Measurements from ENCODE around the gene RHBDF2.

The RHBDF2 gene

GRCh38 chr17:76452660-76453430 is 48.4 kb downstream of the RHBDF2 start, which contains the start of gene UBE2O:
TSS of gene UBE2O (minus strand) at chr17:76453152. CDS start at chr17:76453141, 11 bp downstream.
- DNase-seq: peak; percentile 83

DNA sequence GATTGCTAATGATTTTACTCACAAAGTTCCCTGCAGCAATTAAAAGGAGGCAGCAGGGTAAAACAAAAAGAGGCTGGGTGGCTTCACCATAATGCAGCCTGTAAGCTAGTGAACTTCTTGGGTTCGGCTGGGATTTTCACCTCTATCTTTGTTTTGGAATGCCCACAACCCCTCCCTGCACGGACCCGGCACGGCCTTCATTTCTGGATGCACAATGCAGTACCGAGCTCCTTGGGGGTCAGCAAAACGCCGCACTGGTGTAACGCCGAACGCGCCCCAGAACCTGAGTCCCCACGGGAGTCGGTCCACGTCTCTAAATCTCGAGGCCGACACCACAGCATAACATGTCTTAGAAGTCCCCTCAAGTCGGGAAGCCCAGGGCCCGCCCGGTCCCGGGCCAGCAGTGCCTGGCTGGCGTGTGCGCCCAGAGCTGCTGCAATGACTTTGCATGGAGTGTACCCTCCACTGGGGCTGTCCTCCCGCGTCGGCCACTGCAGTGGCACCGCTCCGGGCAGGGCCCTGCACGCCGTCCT is 49.0 kb downstream of the RHBDF2 start:
- peak; percentile 9 for DNase-seq

- no peak for DNase-seq
These were observed 49.7 kb downstream of the RHBDF2 start for GRCh38 chr17:76451506-76451905.

GRCh38 chr17:76449126-76449525 is 52.1 kb downstream of the RHBDF2 start:
- no peak for DNase-seq

DNA sequence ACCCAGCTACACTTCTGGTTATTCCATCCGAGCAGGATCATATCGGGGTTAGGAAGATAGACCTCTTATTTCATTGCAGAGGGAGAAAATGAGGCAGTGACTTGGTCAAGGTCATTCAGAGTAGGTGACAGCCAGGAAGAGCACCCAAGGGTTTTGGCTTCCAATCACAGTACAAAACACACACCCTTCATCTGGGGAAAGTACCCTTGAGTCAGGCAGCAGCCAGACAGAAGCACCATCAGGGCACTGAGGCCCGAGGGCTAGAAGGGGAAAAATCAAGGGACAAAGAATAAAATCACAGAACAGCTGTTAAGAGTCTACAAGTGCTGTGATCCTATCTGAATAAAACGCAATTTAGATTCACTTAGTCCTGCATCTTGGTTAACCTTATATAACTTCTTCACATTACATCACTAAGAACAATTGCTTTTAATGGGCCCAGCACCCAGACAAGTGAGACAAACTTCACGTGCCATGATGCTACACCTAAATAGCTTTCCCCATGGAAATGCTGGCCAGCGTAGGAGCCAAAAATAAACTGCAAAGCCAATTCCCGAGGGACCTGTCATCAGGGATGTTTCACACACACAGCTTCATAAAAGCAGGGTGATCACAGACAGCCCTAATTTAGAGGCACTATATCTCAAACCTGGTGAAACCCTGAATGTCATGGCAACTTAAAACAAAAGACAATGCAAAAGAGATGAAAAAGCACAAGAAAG is 53.1 kb downstream of the RHBDF2 start:
- no peak for DNase-seq

- DNase-seq: no peak
These were observed 54.6 kb downstream of the RHBDF2 start for GRCh38 chr17:76446449-76447231.

DNA sequence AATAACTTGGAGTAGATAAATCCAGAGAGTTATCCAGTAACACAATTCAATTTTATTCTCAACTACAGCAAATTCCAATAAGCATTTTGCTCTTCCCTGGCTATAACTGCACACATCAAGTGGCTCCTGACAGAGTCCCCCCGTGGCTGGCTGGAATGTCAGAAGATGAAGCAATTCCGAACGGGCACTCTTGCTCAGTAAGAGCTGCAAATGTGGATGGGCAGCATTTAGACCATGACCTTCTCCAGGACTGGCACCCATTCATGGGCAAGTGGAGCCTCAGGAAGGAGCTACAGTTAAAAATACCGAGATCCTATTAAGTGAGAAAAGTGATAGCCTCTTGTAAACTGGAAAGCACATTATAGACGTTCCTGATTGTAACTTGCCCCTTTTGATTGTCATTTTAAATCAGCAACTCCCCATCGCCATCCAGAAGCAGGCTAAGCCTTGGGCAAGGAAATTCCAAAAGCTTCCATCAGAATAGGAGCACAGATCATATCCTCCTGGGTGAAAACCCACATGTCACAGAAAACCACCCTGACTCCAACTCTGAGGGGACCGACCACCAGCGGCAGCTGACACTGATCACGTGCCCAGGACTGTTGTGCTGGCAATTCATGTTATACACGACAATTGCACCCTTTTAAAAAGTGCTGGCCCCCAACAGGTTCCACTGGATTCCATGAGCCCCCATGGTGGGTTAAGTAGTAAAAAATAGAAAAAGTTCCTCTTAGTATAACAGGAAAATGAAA is 55.4 kb downstream of the RHBDF2 start:
- DNase-seq: no peak

GRCh38 chr17:76444518-76445311 is 56.5 kb downstream of the RHBDF2 start:
- DNase-seq: no peak

DNA sequence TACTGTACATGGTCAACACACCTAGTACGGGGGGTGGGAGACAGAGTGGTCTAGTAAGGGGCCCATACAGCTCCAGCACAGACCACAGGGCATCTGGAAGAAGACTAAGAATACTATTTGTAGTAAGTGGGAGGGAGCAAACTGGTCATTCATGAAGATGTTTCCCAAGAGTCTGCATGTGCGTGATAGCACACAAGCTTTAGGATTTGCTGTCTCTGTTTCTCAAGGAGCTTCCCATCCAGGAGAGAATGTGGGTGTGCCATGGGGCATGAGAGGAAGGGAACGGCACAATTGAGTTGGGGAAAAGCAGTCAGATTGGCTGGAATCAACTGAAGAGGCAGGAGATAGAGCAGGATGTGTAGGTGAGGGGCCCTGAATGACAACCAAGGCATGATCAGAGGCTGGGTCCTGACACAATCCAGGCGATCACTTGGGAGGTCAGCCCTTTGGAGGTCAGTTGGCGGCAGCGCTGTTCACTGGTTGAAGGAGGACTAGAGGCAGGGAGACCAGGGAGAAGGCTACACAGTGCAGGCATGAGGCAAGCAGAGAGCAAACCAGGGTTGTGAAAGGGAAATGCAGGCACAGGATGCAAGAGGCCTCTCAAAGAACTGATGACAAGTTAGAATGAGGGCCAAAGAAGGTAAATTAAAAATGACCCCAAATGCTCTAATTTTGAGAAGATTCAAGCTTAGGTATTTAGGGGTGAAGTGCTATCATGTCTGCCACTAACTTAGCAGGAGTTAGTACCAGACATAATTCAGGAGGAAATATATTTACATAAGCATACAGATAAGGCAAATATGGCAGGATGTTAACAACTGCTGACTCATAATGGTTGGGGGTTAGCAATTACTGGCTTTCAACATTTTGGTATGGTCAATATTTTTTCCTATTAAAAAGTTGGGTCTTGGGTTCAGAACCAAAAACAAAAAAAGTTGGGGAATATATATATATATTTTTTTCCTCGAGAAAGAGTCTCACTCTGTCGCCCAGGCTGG is 58.6 kb downstream of the RHBDF2 start:
- DNase-seq: no peak

DNA sequence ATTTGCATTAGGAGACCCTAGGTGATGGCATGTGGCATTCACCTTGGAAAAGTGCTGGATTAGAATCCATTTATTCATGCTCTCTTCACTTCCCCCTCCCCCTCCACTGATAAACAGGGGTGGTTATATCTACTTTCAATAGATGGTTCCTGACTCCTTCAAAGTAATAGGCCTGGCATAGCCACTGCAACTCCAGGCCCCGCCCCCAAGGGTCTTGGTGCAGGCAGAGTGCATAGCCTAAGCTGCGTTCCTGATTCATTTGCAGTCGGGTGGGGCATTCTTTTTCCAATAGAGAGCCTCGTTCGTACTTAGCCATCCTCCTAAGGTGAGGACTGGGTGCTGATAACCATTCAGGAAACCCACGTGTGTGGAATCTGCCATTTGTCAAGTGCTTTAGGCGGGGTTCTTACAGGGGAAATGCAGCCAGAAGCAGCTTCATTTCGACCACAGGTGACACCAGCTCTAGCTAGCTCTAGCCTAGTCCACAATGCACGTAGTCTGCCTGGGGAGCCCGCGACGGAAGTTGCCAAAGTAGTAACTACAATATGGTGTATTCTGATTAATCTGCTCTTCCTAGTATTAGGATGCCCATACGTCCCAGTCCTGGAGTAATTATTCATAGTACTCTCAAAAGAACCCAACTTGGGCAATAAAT is 59.4 kb downstream of the RHBDF2 start:
- no peak for DNase-seq

DNA sequence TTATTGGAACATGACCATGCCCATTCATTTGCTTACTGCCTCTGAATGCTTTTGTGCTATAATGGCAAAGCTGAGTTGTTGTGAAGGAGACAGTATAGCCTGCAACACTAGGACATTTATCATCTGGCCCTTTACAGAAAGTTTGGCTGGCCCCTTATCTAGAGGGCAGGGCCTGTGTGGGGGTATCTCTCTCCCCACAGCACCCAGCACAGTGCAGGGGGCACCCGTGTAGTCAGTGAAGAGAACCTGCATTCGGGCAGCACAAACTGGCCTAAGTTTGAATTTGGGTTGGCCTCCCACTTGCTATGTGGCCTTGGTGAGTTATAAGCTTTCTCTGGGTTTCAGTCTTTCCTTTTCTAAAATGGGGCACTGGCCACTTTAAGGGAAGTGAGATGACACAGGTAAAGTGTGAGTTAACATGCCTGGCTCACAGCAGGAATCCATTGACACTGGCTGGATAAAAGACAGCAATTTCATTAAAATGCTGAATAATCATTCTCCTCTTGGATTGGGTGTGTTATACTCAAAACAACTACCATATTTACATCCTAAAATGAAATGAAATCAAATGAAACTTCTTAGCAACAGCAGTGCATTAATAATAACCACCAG is 60.4 kb downstream of the RHBDF2 start:
- DNase-seq: no peak

GRCh38 chr17:76439314-76439928 is 61.8 kb downstream of the RHBDF2 start:
- no peak for DNase-seq

DNA sequence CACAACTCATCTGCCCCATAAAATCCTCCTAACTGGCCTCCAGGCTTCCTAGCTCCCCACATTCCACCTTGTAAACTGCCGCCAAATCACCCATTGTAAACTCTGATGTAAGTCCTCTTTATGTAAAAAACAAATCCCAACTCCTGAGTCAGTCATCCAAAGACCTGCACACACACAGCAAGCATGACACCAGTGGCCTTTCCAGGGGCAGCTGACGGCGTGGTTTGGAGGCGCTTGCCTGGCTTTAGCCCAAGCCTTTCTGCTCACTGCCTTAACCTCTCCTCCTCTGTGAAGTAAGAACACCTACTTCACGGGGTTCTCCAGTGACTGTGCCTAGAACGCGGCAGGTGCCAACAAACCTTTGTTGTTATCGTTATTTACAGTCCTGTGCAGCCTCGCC is 62.3 kb downstream of the RHBDF2 start:
- DNase-seq: no peak

- no peak for DNase-seq
These were observed 63.5 kb downstream of the RHBDF2 start for GRCh38 chr17:76437467-76438402.

GRCh38 chr17:76435751-76436150 is 65.5 kb downstream of the RHBDF2 start:
- DNase-seq: no peak

- no peak for DNase-seq
These were observed 66.4 kb downstream of the RHBDF2 start for GRCh38 chr17:76434870-76435269.

DNA sequence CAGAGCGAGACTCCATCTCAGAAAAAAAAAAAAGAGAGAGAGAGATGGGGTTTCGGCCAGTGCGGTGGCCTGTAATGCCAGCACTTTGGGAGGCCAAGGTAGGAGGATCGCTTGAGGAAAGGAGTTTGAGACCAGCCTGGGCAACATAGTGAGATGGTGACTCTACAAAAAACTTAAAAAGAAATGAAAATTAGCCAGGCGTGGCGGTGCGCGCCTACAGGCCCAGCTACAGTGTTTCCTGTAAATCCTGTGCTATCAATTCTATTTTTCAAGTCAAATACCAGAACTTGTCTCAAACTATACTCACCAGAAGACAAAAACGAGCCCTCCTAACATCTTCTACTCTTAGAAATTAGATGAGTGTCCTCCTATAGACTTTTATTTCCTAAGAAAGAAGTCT is 67.5 kb downstream of the RHBDF2 start:
- DNase-seq: no peak
